GM15510 (cell line): ENCODE results near the gene SYT17.

Source experiments
- POLR2A ChIP-seq: IDR thresholded peaks from 3 replicates; pipeline ENCODE4 v1.6.1; 2011; ENCODE audit warnings: borderline replicate concordance; ENCODE audit not compliant: insufficient read length; ENCODE audit errors: extremely low read depth

SYT17 gene

DNA sequence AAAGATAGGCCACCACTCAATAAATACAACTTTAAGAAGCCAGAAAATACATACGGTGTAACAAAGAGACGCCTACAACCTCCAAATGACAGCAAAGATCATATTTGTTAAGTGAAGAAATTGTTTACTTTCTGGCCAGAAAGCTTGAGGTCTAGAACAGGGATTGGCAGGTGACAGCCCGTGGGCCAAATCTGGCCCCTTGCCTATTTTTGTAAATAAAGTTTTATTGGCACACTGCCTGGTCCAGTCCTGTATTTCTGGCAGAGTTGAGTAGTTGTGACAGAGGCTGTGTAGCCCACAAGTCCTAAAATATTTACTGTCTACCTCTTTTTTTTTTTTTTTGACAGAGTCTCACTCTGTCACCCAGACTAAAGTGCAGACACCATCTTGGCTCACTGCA, 114.1 kb downstream of the SYT17 start:
- TF ChIP-seq POLR2A = no peak

DNA sequence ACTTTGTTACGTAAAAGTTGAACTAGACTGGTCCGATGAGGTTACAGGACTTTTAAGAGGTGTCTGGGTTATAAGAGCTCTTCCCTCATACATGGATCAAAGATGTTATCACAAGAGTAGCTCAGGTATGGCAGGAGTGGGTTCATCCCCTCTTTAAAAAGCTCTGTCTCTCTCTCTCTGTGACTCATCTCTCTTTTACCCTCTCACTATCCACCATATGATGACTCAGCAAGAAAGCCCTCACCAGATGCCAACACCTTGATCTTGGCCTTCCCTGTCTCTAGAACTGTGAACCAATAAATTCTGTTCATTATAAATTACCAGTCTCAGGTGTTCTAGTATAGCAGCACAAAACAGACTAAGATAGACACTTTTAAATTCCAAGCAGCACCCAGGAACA, 115.6 kb downstream of the SYT17 start:
- TF ChIP-seq POLR2A = no peak

DNA sequence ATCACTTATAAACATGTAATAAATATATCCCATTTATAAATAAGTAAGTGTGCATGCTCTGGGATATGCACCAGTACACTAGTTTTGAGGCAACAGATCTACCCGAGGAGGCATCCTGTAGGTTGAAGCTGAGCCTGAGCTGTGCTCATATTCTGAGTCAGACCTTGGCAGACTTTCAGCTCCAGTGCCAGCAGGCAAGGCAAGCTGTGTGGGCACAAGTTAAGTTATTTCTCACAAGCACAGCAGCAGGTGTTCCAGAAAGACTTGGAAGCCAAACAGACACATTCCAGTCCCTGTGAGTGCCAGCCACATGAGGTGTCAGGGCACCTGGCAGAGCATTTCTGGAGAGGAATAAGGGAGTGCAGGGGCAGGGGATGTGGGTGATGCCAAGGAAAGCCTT, 116.2 kb downstream of the SYT17 start:
- no peak for TF ChIP-seq POLR2A

DNA sequence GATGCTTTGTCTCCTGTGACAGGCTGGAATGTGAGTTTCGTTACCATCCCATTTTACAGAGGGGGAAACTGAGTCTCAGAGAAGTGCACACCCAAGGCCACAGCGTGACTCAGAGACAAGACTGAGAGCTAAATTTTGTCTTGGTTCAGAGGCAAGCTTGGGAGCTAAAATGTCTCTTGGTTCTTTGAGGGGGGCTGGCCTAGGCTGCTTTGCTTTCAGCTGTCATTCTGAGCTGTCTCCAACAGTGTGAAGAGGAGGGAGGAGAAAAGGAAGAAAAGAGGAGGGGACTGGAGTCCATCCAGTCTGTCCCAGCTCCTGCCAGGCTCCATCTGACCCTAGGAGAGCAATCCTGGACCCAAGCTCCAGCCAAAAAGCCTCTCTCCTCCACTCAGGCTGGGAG, 117.4 kb downstream of the SYT17 start, which contains the start of gene CLEC19A:
Gene CLEC19A, plus strand, starts transcription at position 301 of the 400 bp plus-strand sequence. CDS start 121 bp downstream, outside the sequence.
- no peak for TF ChIP-seq POLR2A

DNA sequence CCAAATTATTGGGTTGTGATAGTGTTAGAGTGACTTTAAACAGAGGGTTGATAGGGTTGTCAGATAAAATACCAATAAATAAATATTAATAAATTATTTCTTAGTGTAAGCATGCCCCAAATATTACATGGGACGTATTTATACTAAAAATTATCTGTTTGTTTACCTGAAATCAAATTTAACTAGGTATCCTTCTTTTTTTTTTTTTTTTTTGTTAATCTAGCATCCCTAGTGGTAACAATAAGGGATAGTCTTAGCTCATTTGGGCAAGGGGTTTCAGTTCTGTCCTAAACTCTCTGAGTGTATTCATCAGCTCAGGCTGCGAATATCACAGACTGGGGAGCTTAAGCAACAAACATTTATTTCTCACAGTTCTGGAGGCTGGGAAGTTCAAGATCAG, 118.8 kb downstream of the SYT17 start:
- no peak for TF ChIP-seq POLR2A

DNA sequence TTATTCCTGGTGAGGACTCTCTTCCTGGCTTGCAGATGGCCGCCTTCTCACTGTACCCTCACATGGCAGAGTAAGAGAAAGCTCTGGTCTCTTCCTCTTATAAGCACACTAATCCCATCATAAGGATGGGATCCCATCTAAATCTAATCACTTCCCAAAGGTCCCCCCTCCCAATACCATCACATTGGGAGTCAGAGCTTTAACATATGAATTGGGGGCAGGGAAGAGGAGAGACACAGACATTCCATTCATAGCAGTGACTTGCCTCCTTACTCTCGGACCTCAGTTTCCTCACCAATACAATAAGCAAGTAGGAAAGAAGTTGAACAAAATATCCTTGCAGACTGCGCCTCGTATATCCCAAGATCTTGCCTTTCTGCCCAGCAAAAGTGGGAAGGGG, 119.2 kb downstream of the SYT17 start:
- TF ChIP-seq POLR2A = no peak

DNA sequence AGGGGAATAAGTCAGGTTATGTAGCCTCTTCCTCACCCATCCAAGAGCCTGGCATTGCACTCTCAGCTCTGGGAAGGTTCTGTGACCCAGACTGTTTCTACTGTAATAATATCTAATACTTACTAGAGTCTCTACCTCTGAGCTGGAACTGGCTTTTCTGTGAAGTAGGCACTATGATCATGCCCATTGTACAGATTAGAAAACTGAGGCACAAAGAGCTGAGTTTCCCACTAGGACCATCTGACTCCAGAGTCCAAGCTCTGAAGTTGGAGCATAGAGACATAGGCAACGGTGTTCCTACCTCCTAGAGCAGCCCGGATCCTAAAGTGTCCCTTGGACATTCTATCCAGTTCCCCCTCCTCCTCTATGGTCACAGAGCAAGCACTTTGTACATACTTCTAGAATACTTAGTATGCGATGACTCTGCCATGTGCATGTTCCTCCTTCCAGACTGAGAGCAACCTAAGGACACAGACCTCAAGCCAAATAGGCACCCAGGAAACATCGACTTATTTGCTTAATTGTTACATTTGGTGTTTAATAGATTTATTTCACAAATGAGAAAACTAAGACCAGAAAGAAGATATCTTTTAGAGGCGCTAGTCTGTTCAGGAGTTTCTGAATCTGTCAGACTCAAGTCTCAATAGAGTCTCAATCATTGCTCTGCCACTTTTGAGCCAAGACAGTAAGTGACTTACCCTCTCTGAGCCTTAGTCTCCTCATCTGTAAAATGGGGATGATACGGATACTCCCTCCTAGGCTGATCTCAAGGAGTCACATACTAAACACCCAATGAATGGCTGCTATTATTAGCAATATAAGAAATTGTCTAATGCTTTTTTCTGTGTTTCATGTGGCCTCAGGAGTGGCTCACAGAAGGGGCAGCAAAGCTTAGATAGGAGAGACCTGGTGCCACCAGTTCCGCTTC, 121.1 kb downstream of the SYT17 start:
- no peak for TF ChIP-seq POLR2A

DNA sequence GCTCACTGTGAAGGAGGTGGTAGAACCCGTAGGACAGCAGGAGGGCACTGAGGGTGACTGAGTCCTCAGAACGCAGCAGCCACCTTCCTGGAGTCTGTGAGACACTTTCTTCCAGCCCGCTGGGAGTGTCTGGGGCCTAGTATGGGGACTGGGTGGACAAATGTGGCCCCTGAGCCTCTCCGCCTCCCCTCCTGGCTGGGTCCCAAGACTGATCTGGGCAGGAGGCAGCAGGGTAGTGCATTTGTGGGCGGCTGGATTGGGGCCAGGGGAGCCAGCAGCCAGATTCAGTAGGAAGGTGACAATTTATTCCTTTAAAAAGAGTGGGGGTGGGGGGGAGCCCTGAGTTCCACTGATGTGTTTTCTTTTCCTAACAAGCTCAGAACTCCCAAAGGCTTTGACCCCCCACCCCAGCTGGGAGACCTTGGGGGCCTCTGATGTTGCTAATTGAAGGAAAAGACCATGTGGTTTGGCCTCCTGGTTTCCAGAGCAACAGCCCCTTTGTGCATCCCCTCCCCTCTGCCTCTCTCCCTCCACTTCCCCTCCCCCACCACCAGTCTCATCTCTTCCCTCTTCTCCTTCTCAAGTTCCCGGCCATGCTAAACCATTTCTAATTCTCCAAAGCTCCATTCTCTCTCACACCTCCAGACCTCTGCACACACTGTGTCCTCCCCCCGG, 121.9 kb downstream of the SYT17 start:
- no peak for TF ChIP-seq POLR2A

DNA sequence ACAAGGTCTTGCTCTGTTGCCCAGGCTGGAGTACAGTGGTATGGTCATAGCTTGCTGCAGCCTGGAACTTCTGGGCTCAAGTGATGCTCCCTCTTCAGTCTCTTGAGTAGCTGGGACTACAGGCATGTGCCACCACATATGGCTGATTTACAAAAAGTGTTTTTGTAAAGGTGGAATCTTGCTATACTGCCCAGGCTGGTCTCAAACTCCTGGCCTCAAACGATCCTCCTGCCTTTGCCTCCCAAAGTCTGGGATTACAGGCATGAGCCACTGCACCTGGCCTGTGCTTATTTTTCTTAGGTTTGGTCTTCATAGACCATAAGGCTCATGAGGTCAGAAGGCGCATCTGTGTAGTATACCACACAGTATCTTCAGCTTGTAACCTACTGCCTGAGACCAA, 122.8 kb downstream of the SYT17 start:
- no peak for TF ChIP-seq POLR2A

DNA sequence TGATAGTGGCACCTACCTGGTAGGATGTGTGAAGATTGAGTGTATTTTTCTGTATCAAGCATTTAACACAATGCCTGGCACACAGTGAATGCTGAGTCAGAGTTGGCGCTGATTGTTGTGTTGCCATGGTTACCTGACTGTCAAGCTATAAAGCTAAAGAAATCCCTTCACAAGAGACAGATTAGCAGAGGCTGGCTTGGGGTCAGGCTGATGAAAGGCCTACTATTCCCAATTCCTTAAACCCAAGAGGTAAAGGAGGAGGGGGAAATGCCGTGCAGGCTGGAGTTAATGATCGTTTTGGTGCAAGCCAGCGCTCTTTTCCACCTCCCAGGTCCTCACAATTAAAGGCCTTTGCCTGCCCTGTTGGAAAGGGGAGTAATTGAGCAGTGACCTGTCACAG, 123.4 kb downstream of the SYT17 start:
- TF ChIP-seq POLR2A = no peak

DNA sequence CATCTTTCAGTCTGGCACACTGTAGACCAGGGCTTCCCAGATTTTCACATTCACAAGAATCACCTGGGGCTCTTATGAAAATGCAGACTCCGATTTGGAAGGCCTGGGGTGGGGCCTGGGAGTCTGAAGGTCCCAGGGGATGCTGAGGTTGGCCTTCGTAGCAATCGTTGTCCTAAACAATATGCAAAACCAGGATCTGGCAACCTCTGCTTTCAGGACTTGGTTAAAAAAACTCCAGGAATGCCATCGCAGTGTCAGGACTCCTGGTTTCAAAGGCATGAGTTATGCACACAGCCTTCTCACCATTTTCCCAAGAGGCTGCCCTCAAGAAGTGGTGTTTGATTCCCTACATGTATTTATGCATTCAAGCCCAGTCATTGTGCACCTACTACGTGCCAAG, 124.1 kb downstream of the SYT17 start:
- no peak for TF ChIP-seq POLR2A

DNA sequence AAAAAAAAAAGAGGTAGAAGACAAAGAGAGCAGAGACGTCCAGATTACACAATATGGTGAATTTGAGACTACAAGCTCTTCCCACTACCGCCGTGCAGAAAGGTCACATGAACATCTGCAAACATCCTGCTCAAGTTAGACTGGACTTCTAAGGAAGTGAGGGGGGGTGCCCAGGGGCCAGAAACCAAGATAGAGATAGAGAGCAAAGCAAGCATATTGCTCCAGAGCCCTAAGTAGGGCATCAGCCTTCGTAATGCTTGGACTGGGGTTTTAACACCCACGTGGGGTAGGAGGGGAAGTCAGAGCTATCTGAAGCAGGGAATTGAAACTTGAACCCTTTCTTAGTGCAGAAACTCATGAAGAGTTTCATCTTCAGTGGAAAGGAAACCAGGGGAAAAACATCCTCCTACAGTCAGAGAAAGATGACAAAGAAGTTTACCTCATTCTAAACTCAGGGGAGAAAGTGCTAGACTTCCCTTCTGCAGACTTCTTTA, 126.2 kb downstream of the SYT17 start:
- TF ChIP-seq POLR2A = no peak

DNA sequence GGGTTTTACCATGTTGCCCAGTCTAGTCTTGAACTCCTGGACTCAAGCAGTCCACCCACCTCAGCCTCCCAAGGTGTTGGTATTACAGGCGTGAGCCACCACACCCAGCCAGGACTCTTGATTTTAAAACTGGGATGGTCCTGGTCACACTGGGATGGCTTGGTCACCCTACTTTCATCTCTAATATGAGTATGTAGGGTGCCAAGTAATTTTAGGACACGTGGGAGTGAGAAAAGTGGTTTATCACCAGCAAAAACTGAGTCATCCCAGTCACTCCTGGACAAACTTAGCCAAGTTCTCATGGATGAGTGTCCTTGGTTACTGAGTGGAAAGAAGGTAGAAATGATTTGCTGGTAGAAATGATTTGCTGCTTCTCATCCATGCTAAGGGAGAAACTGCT, 127.4 kb downstream of the SYT17 start:
- no peak for TF ChIP-seq POLR2A

DNA sequence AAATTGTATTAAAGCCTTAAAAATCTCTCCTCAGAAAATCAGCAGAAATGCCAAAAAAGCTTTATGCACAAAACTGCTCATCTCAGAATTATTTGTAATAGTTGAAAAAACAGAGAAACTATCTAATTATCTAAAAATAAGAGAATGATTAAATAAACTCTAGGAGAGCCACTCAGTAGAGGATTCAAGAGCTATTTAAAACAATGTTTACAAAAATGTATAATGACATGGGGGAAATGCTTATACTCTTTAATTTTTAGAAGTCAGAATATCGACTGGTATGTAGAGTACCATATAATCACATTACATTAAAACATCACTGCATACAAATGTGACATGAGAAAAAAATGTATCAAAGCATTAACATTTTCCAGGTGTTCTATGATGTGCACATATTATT, 129.4 kb downstream of the SYT17 start:
- TF ChIP-seq POLR2A = no peak

DNA sequence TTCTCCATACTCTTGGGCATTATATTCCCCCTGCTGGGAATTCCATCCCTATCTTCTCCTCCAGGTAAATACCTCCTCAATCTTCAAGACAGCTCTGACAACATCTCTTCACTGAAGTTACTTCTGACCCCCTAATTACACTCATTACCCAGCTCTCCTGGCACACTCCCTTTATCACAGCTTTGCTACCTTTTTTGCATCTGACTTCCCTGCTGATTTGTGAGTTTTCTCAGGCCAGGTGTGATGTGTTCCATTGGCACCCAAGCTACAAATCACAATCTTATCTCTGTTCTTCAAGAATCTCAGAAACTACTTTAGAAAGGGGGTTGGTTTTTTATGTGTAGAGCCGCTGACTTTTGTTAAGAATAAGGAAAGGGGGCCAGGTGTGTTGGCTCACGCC, 131.5 kb downstream of the SYT17 start:
- no peak for TF ChIP-seq POLR2A

DNA sequence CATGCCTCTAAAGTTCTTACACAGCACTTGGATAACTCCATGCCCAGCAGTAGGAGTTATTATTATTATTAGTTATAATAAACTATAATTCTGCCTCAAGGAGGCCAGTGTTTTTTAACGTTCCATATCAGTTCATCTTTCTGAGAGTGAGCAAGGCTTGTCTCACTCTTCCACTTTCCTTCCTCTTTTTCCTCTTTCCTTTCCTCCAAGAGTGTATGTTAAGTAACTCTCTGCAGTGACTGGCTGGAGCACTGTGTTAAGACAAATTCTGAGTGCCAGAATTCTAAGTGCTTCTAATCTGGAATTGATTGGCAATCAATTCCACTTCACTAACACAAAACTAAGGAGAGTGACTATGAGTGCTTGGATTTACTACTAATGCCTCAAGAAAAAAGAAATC, 133.9 kb downstream of the SYT17 start:
- TF ChIP-seq POLR2A = no peak
